A549 (cell line): ENCODE data around the gene CD55. TPM values are rescaled to one million over a fixed set of nuclear protein-coding genes. Genes with fewer than 3 reads are reported as not detected.
A peak's percentile ranks its signal among the peaks of the same experiment; 100 is the strongest.

Source experiments
- ATAC-seq, 2 experiments: fragments of 200-7000 bp in 1 of 2; fragments of >200 bp in 1 of 2; cut with Nextera tagmentation in 1 of 2; cut with Tn5 transposase in 1 of 2; 3 replicates each; pipeline versions ENCODE4 v1.8.0 to v1.9.1; 2018 to 2020; ENCODE audit warnings: mild to moderate bottlenecking in 1 of 2, moderate library complexity in 1 of 2
- CTCF ChIA-PET: fragments of 300-600 bp; sonication (Branson Sonifier 250); formaldehyde crosslinking; extraction: SDS; loops from one replicate; lab custom pipeline; 2021; ENCODE audit warnings: antibody characterized with exemption, inconsistent platforms; lab: Yijun Ruan, JAX
- POLR2A ChIA-PET: fragments of 350-600 bp; formaldehyde crosslinking; extraction: SDS; loops from one replicate; lab custom pipeline; 2021; ENCODE audit warnings: antibody characterized with exemption, inconsistent platforms; lab: Yijun Ruan, JAX
- DNase-seq, 2 experiments: peaks; one replicate each; pipeline versions ENCODE4 v3.0.0 to v3.0.0-alpha.2; 2011 to 2016; ENCODE audit warnings: low read depth in 1 of 2, low spot score in 1 of 2
- FAIRE-seq: peaks from 2 replicates; lab custom pipeline; 2011; peaks lifted over from hg19 to GRCh38; lab: Jason Lieb, UNC
- H3K27ac ChIP-seq, 2 experiments: fragments of >200 bp; sonication (Bioruptor Twin); formaldehyde crosslinking; 3 replicates each; pipeline ENCODE4 v1.5.1; 2016 to 2017
- H3K4me1 ChIP-seq: fragments of >200 bp; sonication (Bioruptor Twin); formaldehyde crosslinking; 3 replicates; pipeline ENCODE4 v1.6.1; 2016
- H3K4me2 ChIP-seq: fragments of >200 bp; sonication (Bioruptor Twin); formaldehyde crosslinking; 3 replicates; pipeline ENCODE4 v1.6.1; 2016
- H3K4me3 ChIP-seq: fragments of >200 bp; sonication (Bioruptor Twin); formaldehyde crosslinking; 3 replicates; pipeline ENCODE4 v1.5.1; 2016
- H3K9me3 ChIP-seq: fragments of >200 bp; sonication (Bioruptor Twin); formaldehyde crosslinking; 3 replicates; pipeline ENCODE4 v1.6.1; 2016
- BCL3 ChIP-seq: fragments of >200 bp; sonication (Bioruptor Twin); formaldehyde crosslinking; IDR thresholded peaks from 3 replicates; pipeline ENCODE4 v1.6.1; 2016
- BHLHE40 ChIP-seq: IDR thresholded peaks from 2 replicates; pipeline ENCODE4 v1.6.1; 2012; ENCODE audit warnings: low read depth, low read length, inconsistent platforms
- CEBPB ChIP-seq, 2 experiments: fragments of >200 bp in 1 of 2; sonication (Bioruptor Twin) in 1 of 2; formaldehyde crosslinking in 1 of 2; IDR thresholded peaks; 2 replicates each; pipeline ENCODE4 v1.6.1; 2012 to 2016
- CHD4 ChIP-seq: fragments of 200-600 bp; sonication (generic); IDR thresholded peaks from 2 replicates; pipeline ENCODE4 v1.6.1; 2016; ENCODE audit warnings: antibody characterized with exemption, mild to moderate bottlenecking, borderline replicate concordance
- FOSB ChIP-seq: fragments of 250-450 bp; sonication (Bioruptor Pico); IDR thresholded peaks from 2 replicates; pipeline ENCODE4 v1.5.0; 2020; ENCODE audit warnings: mild to moderate bottlenecking, moderate library complexity
- FOSL2 ChIP-seq, 2 experiments: fragments of 450-650 bp in 1 of 2; fragments of >200 bp in 1 of 2; sonication (Bioruptor Twin) in 1 of 2; formaldehyde crosslinking; IDR thresholded peaks; 2 replicates each; pipeline versions ENCODE4 v1.5.0 to v1.6.1; 2016 to 2020; ENCODE audit warnings: mild to moderate bottlenecking in 1 of 2, moderate library complexity in 1 of 2
- FOXS1 ChIP-seq: fragments of 250-450 bp; sonication (Bioruptor Pico); IDR thresholded peaks from 2 replicates; pipeline ENCODE4 v1.5.0; 2020; ENCODE audit warnings: mild to moderate bottlenecking, moderate library complexity
- GATA3 ChIP-seq: IDR thresholded peaks from 2 replicates; pipeline ENCODE4 v1.6.1; 2012; ENCODE audit warnings: borderline replicate concordance
- HES2 ChIP-seq: fragments of >200 bp; sonication (Bioruptor Twin); formaldehyde crosslinking; IDR thresholded peaks from 2 replicates; pipeline ENCODE4 v1.6.1; 2016
- HEYL ChIP-seq: fragments of 250-450 bp; sonication (Bioruptor Pico); IDR thresholded peaks from 2 replicates; pipeline ENCODE4 v1.8.0; 2021; ENCODE audit warnings: mild to moderate bottlenecking, moderate library complexity
- HOXB13 ChIP-seq: fragments of 250-450 bp; sonication (Bioruptor Pico); IDR thresholded peaks from 2 replicates; pipeline ENCODE4 v1.5.0; 2020; ENCODE audit warnings: low read depth, mild to moderate bottlenecking, moderate library complexity
- JUN ChIP-seq, 2 experiments: fragments of >200 bp; sonication (Bioruptor Twin); formaldehyde crosslinking; IDR thresholded peaks; 2 replicates in 1 of 2; 3 replicates in 1 of 2; pipeline ENCODE4 v1.6.1; 2016 to 2017
- KDM1A ChIP-seq: fragments of 200-600 bp; sonication (generic); IDR thresholded peaks from 2 replicates; pipeline ENCODE4 v1.6.1; 2016; ENCODE audit warnings: low read depth, mild to moderate bottlenecking
- KDM5A ChIP-seq: fragments of 200-600 bp; sonication (generic); IDR thresholded peaks from 2 replicates; pipeline ENCODE4 v1.6.1; 2016; ENCODE audit warnings: antibody characterized with exemption, mild to moderate bottlenecking
- MAFK ChIP-seq: fragments of 450-650 bp; IDR thresholded peaks from 2 replicates; pipeline ENCODE4 v1.6.1; 2014; ENCODE audit not compliant: partially characterized antibody
- MAZ ChIP-seq: fragments of 150-350 bp; IDR thresholded peaks from 2 replicates; pipeline ENCODE4 v1.6.1; 2014; ENCODE audit warnings: antibody characterized with exemption, low read depth, low read length, borderline replicate concordance
- MYC ChIP-seq: IDR thresholded peaks from 2 replicates; pipeline ENCODE4 v1.6.1; 2012; ENCODE audit warnings: mild to moderate bottlenecking, inconsistent platforms, low read length, improper control_type of control experiment, borderline replicate concordance
- PBX3 ChIP-seq: IDR thresholded peaks from 2 replicates; pipeline ENCODE4 v1.6.1; 2012
- PHF8 ChIP-seq: fragments of 200-600 bp; sonication (generic); IDR thresholded peaks from 2 replicates; pipeline ENCODE4 v1.6.1; 2016; ENCODE audit warnings: low read depth, mild to moderate bottlenecking, antibody characterized with exemption, moderate library complexity, borderline replicate concordance
- RCOR1 ChIP-seq: fragments of 150-350 bp; IDR thresholded peaks from 2 replicates; pipeline ENCODE4 v1.6.1; 2014; ENCODE audit warnings: antibody characterized with exemption, low read length, low read depth
- REST ChIP-seq: fragments of 200-600 bp; sonication (generic); IDR thresholded peaks from 2 replicates; pipeline ENCODE4 v1.6.1; 2016; ENCODE audit warnings: antibody characterized with exemption, mild to moderate bottlenecking, moderate library complexity
- SREBF2 ChIP-seq: fragments of 450-650 bp; IDR thresholded peaks from 2 replicates; pipeline ENCODE4 v1.6.1; 2014; ENCODE audit warnings: mild to moderate bottlenecking, moderate library complexity
- ZFP36 ChIP-seq: fragments of 450-650 bp; IDR thresholded peaks from 2 replicates; pipeline ENCODE4 v1.6.1; 2014; ENCODE audit warnings: borderline replicate concordance; ENCODE audit not compliant: partially characterized antibody
- ZNF302 ChIP-seq: fragments of 250-450 bp; sonication (Bioruptor Pico); IDR thresholded peaks from 2 replicates; pipeline ENCODE4 v1.9.0; 2021; ENCODE audit warnings: inconsistent platforms, mild to moderate bottlenecking, moderate library complexity
- WGBS: methylation state at CpG from one replicate; pipeline ENCODE4 v1.1.6; 2017; ENCODE audit errors: missing lambda C conversion rate; 5-methylcytosine and 5-hydroxymethylcytosine counted together
- polyA plus RNA-seq, 4 experiments: library from polyadenylated mRNA; depleted of rRNA in 3 of 4; stranded (reverse); fragments of >200 nt; fragmentation: RNase III in 1 of 4; extraction: RNeasy Plus Mini Kit Qiagen cat#74134 plus additional on column Dnase treatment in 1 of 4; gene quantifications; 2 replicates in 3 of 4; 3 replicates in 1 of 4; pipeline ENCODE4 v1.2.3, GENCODE V29; 2011 to 2017

CD55 gene
- polyA plus RNA-seq, 2 of the 4 experiments (the other 2 are of a cell fraction), result 37.0 to 173 TPM

GRCh38 chr1:207315435-207315834 lies 6.0 kb upstream of the CD55 start:
- DNase-seq (no peak), ATAC-seq (no peak), FAIRE-seq (no peak)
- TF ChIP-seq ZNF302 (no peak), HOXB13 (CRISPR knock-in tag) (no peak)
- ChIA-PET CTCF (no interaction called here), POLR2A (no interaction called here)
- Histone ChIP-seq H3K4me3 (no peak overlapping the region), H3K4me1 (peaks cover 24% of the 10 kb centered on the region), H3K9me3 (no peaks in the 10 kb centered on the region), H3K27ac (no peak overlapping the region), H3K4me2 (no peak overlapping the region)
- WGBS, result 85% methylated on average over 3 of the region's 3 CpGs

- POLR2A ChIA-PET, result no interaction called here
- H3K4me2 ChIP-seq, result no peak overlapping the region
- no peak for ATAC-seq
Measured at GRCh38 chr1:207316141-207316540, 5.3 kb upstream of the CD55 start.

GRCh38 chr1:207316622-207317391 lies 4.7 kb upstream of the CD55 start:
- POLR2A ChIA-PET, result no interaction called here
- peaks cover 13% of the 10 kb centered on the region for H3K4me1 ChIP-seq
- no peak overlapping the region for H3K4me2 ChIP-seq

More at GRCh38 chr1:207316141-207316540, 5.3 kb upstream of the CD55 start:
- TF ChIP-seq FOXS1 (CRISPR knock-in tag) (no peak), PBX3 (no peak), HEYL (CRISPR knock-in tag) (no peak), JUN (IDR thresholded peaks at IDR 0.05) (no peak), BHLHE40 (no peak), CEBPB (IDR thresholded peaks at IDR 0.05) (no peak), MAZ (no peak), ZFP36 (no peak), FOSL2 (IDR thresholded peaks at IDR 0.05) (no peak), FOSL2 (CRISPR knock-in tag; IDR thresholded peaks at IDR 0.05) (no peak), BCL3 (no peak)
- Histone ChIP-seq H3K4me1 (peaks cover 17% of the 10 kb centered on the region), H3K4me3 (no peak overlapping the region), H3K27ac (peak overlapping the region in 1 of 2 experiments; percentile 36; a peak in 2 of 6 replicates), H3K9me3 (no peaks in the 10 kb centered on the region)
- CTCF ChIA-PET, result no interaction called here
- FAIRE-seq (no peak), DNase-seq (no peak)

GRCh38 chr1:207317561-207317960 lies 3.9 kb upstream of the CD55 start:
- WGBS, result 90% methylated on average over 3 of the region's 3 CpGs
- TF ChIP-seq FOSB (CRISPR knock-in tag) (no peak), PHF8 (no peak), GATA3 (no peak), MYC (no peak), MAFK (no peak), REST (no peak), CHD4 (no peak), HES2 (no peak), KDM5A (no peak)
- DNase-seq (no peak), FAIRE-seq (no peak), ATAC-seq (no peak)
- ChIA-PET CTCF (interaction anchor here (0.7 kb wide), 1 partner anchor 343 kb away, joined by 3 read pairs; no protein-coding TSS in a partner anchor), POLR2A (no interaction called here)
- no peak overlapping the region for H3K4me2 ChIP-seq
- H3K4me1 ChIP-seq, result peaks cover 14% of the 10 kb centered on the region
- no peak overlapping the region for H3K4me3 ChIP-seq
- no peaks in the 10 kb centered on the region for H3K9me3 ChIP-seq
- H3K27ac ChIP-seq, result no peak overlapping the region

More at GRCh38 chr1:207316622-207317391, 4.7 kb upstream of the CD55 start:
- DNase-seq (no peak), FAIRE-seq (no peak), ATAC-seq (no peak)
- peak overlapping the region; percentile 2 to 36; a peak in 4 of 6 replicates for H3K27ac ChIP-seq
- 75% methylated on average over 6 of the region's 6 CpGs for WGBS
- CTCF ChIA-PET, result interaction anchor here (0.7 kb wide), 2 partner anchors 88 to 342 kb away, joined by 3 read pairs; no protein-coding TSS in a partner anchor
- TF ChIP-seq SREBF2 (no peak), KDM1A (no peak), PHF8 (no peak), CEBPB (IDR thresholded peaks at IDR 0.05) (0 out of 4 replicates have a peak, but pooled peaks of 1 of the 2 experiments have one; percentile 17), RCOR1 (no peak)
- no peaks in the 10 kb centered on the region for H3K9me3 ChIP-seq
- H3K4me3 ChIP-seq, result no peak overlapping the region
